ENCODE measurements around the gene NADK2.

DNA sequence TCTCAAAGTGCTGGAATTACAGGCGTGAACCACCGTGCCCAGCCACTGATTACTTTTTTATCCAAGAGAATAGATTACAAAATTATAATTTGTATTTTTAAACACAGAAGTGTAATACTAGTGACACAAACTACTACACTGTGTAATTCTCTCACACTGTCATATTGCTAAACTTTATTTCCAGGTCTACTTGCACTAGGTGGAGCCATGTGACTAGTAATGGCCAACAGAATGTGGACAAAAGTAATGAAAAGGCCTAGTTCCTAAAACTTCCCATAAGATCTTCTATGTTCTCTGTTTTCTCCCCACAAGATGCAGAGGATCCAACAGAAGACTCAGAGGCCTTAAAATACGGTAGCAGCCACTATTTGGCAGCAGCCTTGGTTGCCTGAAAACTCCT, 27.3 kb downstream of the NADK2 start:
- TF ChIP-seq, protein P1, sequence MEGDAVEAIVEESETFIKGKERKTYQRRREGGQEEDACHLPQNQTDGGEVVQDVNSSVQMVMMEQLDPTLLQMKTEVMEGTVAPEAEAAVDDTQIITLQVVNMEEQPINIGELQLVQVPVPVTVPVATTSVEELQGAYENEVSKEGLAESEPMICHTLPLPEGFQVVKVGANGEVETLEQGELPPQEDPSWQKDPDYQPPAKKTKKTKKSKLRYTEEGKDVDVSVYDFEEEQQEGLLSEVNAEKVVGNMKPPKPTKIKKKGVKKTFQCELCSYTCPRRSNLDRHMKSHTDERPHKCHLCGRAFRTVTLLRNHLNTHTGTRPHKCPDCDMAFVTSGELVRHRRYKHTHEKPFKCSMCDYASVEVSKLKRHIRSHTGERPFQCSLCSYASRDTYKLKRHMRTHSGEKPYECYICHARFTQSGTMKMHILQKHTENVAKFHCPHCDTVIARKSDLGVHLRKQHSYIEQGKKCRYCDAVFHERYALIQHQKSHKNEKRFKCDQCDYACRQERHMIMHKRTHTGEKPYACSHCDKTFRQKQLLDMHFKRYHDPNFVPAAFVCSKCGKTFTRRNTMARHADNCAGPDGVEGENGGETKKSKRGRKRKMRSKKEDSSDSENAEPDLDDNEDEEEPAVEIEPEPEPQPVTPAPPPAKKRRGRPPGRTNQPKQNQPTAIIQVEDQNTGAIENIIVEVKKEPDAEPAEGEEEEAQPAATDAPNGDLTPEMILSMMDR (conservative IDR thresholded peaks at IDR 0.05 in 1 of 2, IDR thresholded peaks at IDR 0.05 in 1 of 2; ENCODE audit: low read depth in 1 of 2, low read length in 2 of 2), result no peak
- TF ChIP-seq EZH2 (IDR thresholded peaks at IDR 0.05; ENCODE audit: low read length, missing control alignments), result no peak
